ENCODE results near the gene MRPL16.

MRPL16 gene

GRCh38 chr11:59777104-59777503 is 33.5 kb downstream of the MRPL16 start:
- no peaks in the 10 kb centered on the region for H3K36me3 ChIP-seq (ENCODE audit: low read length)
- H3K9me2 ChIP-seq (replicated peaks; ENCODE audit: insufficient read depth, low read length): no peaks in the 10 kb centered on the region
- no peak overlapping the region for H3K9ac ChIP-seq (ENCODE audit: low read length)
- no peak overlapping the region for H3K4me2 ChIP-seq (ENCODE audit: low read depth, low read length, poor library complexity, severe bottlenecking)
- H2AFZ ChIP-seq (ENCODE audit: low read depth, low read length, severe bottlenecking): no peak overlapping the region
- no peaks in the 10 kb centered on the region for H3F3A ChIP-seq (ENCODE audit: insufficient read depth)
- H3K27ac ChIP-seq (ENCODE audit: low read depth, low read length): no peak overlapping the region
- no peaks in the 10 kb centered on the region for H3K27me3 ChIP-seq (ENCODE audit: low read length)
- no peaks in the 10 kb centered on the region for H4K20me1 ChIP-seq (ENCODE audit: low read depth, low read length)
- H3K9me3 ChIP-seq (ENCODE audit: insufficient read depth, low read length): no peaks in the 10 kb centered on the region
- TF ChIP-seq EZH2phosphoT487 (conservative IDR thresholded peaks at IDR 0.05; ENCODE audit: low read length): no peak
- TF ChIP-seq, protein P1, sequence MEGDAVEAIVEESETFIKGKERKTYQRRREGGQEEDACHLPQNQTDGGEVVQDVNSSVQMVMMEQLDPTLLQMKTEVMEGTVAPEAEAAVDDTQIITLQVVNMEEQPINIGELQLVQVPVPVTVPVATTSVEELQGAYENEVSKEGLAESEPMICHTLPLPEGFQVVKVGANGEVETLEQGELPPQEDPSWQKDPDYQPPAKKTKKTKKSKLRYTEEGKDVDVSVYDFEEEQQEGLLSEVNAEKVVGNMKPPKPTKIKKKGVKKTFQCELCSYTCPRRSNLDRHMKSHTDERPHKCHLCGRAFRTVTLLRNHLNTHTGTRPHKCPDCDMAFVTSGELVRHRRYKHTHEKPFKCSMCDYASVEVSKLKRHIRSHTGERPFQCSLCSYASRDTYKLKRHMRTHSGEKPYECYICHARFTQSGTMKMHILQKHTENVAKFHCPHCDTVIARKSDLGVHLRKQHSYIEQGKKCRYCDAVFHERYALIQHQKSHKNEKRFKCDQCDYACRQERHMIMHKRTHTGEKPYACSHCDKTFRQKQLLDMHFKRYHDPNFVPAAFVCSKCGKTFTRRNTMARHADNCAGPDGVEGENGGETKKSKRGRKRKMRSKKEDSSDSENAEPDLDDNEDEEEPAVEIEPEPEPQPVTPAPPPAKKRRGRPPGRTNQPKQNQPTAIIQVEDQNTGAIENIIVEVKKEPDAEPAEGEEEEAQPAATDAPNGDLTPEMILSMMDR (IDR thresholded peaks at IDR 0.05; ENCODE audit: insufficient read depth, low read length, poor library complexity, severe bottlenecking): no peak
- H3K79me2 ChIP-seq (ENCODE audit: insufficient read depth, low read length): no peaks in the 10 kb centered on the region
- H3K4me3 ChIP-seq (ENCODE audit: insufficient read depth, low read length, poor library complexity, severe bottlenecking): no peak overlapping the region

- no peak overlapping the region for H3K27ac ChIP-seq (ENCODE audit: low read depth, low read length)
- no peaks in the 10 kb centered on the region for H3K27me3 ChIP-seq (ENCODE audit: low read length)
- TF ChIP-seq EZH2phosphoT487 (conservative IDR thresholded peaks at IDR 0.05; ENCODE audit: low read length): no peak
- TF ChIP-seq, protein P1 (IDR thresholded peaks at IDR 0.05; ENCODE audit: insufficient read depth, low read length, poor library complexity, severe bottlenecking): no peak
- H3F3A ChIP-seq (ENCODE audit: insufficient read depth): no peaks in the 10 kb centered on the region
- no peaks in the 10 kb centered on the region for H3K36me3 ChIP-seq (ENCODE audit: low read length)
- no peaks in the 10 kb centered on the region for H3K9me2 ChIP-seq (replicated peaks; ENCODE audit: insufficient read depth, low read length)
- H3K9me3 ChIP-seq (ENCODE audit: insufficient read depth, low read length): no peaks in the 10 kb centered on the region
- no peak overlapping the region for H3K4me2 ChIP-seq (ENCODE audit: low read depth, low read length, poor library complexity, severe bottlenecking)
- H3K79me2 ChIP-seq (ENCODE audit: insufficient read depth, low read length): no peaks in the 10 kb centered on the region
- H3K4me3 ChIP-seq (ENCODE audit: insufficient read depth, low read length, poor library complexity, severe bottlenecking): no peak overlapping the region
- H2AFZ ChIP-seq (ENCODE audit: low read depth, low read length, severe bottlenecking): no peak overlapping the region
- no peaks in the 10 kb centered on the region for H4K20me1 ChIP-seq (ENCODE audit: low read depth, low read length)
- no peak overlapping the region for H3K9ac ChIP-seq (ENCODE audit: low read length)
Observed at GRCh38 chr11:59776210-59777066, 34.1 kb downstream of the MRPL16 start.

DNA sequence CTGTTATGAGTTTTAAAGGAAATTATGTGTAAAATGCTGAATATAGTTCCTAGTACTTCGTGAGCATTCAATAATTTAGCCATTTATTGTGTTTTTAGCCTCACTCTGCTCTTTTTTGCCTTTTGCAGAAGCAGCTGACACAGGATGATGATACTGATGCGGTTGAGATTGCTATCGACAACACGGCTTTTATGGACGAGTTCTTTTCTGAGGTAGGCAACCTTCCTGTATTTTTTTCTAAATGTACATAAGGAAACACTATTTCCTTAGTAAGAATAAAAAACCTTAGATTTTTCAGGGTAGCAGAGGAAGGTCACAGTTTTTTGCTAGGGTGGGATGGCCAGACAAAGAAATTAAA is 37.5 kb downstream of the MRPL16 start:
- Histone ChIP-seq H3K9me3 (ENCODE audit: insufficient read depth, low read length) (no peaks in the 10 kb centered on the region), H4K20me1 (ENCODE audit: low read depth, low read length) (no peaks in the 10 kb centered on the region), H3K9ac (ENCODE audit: low read length) (no peak overlapping the region), H3K4me2 (ENCODE audit: low read depth, low read length, poor library complexity, severe bottlenecking) (no peak overlapping the region), H3K79me2 (ENCODE audit: insufficient read depth, low read length) (no peaks in the 10 kb centered on the region), H3K27me3 (ENCODE audit: low read length) (no peaks in the 10 kb centered on the region), H3K36me3 (ENCODE audit: low read length) (no peaks in the 10 kb centered on the region), H3F3A (ENCODE audit: insufficient read depth) (no peaks in the 10 kb centered on the region), H3K4me3 (ENCODE audit: insufficient read depth, low read length, poor library complexity, severe bottlenecking) (no peak overlapping the region), H3K27ac (ENCODE audit: low read depth, low read length) (no peak overlapping the region), H2AFZ (ENCODE audit: low read depth, low read length, severe bottlenecking) (no peak overlapping the region), H3K9me2 (replicated peaks; ENCODE audit: insufficient read depth, low read length) (no peaks in the 10 kb centered on the region)
- TF ChIP-seq, protein P1 (IDR thresholded peaks at IDR 0.05; ENCODE audit: insufficient read depth, low read length, poor library complexity, severe bottlenecking): no peak
- no peak for TF ChIP-seq EZH2phosphoT487 (conservative IDR thresholded peaks at IDR 0.05; ENCODE audit: low read length)
